LNCaP clone FGC (cell line): ENCODE results near the gene DNMT3A.
"Not testable (repeated sequence)": the region's sequence is repeated elsewhere in the genome, so short reads cannot be mapped to it uniquely, and the experiment has no call there.

Experiments
- DNase-seq: peaks from one replicate; pipeline ENCODE4 v3.0.0-alpha.2; 2011; ENCODE audit warnings: low read depth
- H3K4me3 ChIP-seq: 2 replicates; pipeline ENCODE4 v1.5.1; 2011; ENCODE audit warnings: mild to moderate bottlenecking, low read depth, low read length, control low read depth
- CTCF ChIP-seq: IDR thresholded peaks from 2 replicates; pipeline ENCODE4 v1.5.1; 2012; ENCODE audit warnings: mild to moderate bottlenecking; ENCODE audit not compliant: control insufficient read depth, insufficient read depth; ENCODE audit errors: extremely low read depth

DNMT3A gene

GRCh38 chr2:25273985-25274535 is 67.7 kb downstream of the DNMT3A start:
- DNase-seq: no peak
- no peak for TF ChIP-seq CTCF
- no peak overlapping the region for H3K4me3 ChIP-seq

GRCh38 chr2:25272705-25273104 is 69.0 kb downstream of the DNMT3A start:
- not testable (repeated sequence) for H3K4me3 ChIP-seq, DNase-seq

GRCh38 chr2:25270061-25270460 is 71.7 kb downstream of the DNMT3A start:
- TF ChIP-seq CTCF: no peak

GRCh38 chr2:25269233-25269632 is 72.5 kb downstream of the DNMT3A start:
- DNase-seq: no peak
- no peak for TF ChIP-seq CTCF
- H3K4me3 ChIP-seq: no peak overlapping the region

More at GRCh38 chr2:25270061-25270460, 71.7 kb downstream of the DNMT3A start:
- DNase-seq: no peak
- H3K4me3 ChIP-seq: no peak overlapping the region

GRCh38 chr2:25268139-25268538 is 73.6 kb downstream of the DNMT3A start:
- DNase-seq: no peak
- no peak for TF ChIP-seq CTCF
- no peak overlapping the region for H3K4me3 ChIP-seq

GRCh38 chr2:25266399-25266798 is 75.3 kb downstream of the DNMT3A start:
- DNase-seq: no peak
- no peak overlapping the region for H3K4me3 ChIP-seq
- no peak for TF ChIP-seq CTCF

- TF ChIP-seq CTCF: no peak
- H3K4me3 ChIP-seq: no peak overlapping the region
Measured at GRCh38 chr2:25265802-25266201, 75.9 kb downstream of the DNMT3A start.

More at GRCh38 chr2:25265802-25266201, 75.9 kb downstream of the DNMT3A start:
- no peak for DNase-seq
